Mucosa of descending colon (tissue), 3 donors: ENCODE results near the gene C6orf47. TPM values are rescaled to one million over a fixed set of nuclear protein-coding genes. Genes with fewer than 3 reads are reported as not detected.

Experiments used
- ATAC-seq: fragments of 200-7000 bp; cut with Tn5 transposase; one replicate; pipeline ENCODE4 v1.9.1; 2020; ENCODE audit warnings: mild to moderate bottlenecking, moderate library complexity
- DNase-seq, 3 donors: peaks; one replicate each; pipeline ENCODE4 v3.0.0-alpha.2; 2020
- H3K36me3 ChIP-seq: fragments of 200-600 bp; one replicate; pipeline ENCODE4 v1.8.0; 2021; ENCODE audit warnings: low read depth, mild to moderate bottlenecking
- H3K4me1 ChIP-seq: fragments of 200-600 bp; one replicate; pipeline ENCODE4 v1.8.0; 2021; ENCODE audit warnings: low read depth, mild to moderate bottlenecking
- H3K4me3 ChIP-seq: fragments of 200-600 bp; one replicate; pipeline ENCODE4 v1.8.0; 2021; ENCODE audit warnings: mild to moderate bottlenecking
- H3K9me3 ChIP-seq: fragments of 200-600 bp; one replicate; pipeline ENCODE4 v1.8.0; 2021; ENCODE audit warnings: mild to moderate bottlenecking
- CTCF ChIP-seq: fragments of 200-600 bp; IDR thresholded peaks from one replicate; pipeline ENCODE4 v1.8.0; 2022; ENCODE audit warnings: antibody characterized with exemption, mild to moderate bottlenecking
- intact Hi-C, 2 donors: fragments of 100-400 bp; cut with DNase I in 1 of 2; cut with micrococcal nuclease in 1 of 2; formaldehyde crosslinking; loops; one replicate each; pipeline versions ENCODE4 v1.11.0 to v1.11.1; 2022; cut with DNase I, micrococcal nuclease
- total RNA-seq, 3 donors: library from RNA; stranded (reverse); fragmentation: NEBNext Ultra II Directional in 2 of 3; extraction: Animal tissue kit (Norgen Biotek cat#: 25700) in 2 of 3; gene quantifications; one replicate each; pipeline versions ENCODE4 v1.2.1 to v1.2.4, GENCODE V29; 2021 to 2023
- donor health status: DM: no; HTN: no; CAD: no; lungs with moderate emphysema.
- donor health status: DM: no; HTN: no; CAD: no.
- donor health status: DM: no; HTN: yes; CAD: no.

C6orf47 gene
- total RNA-seq, 3 donors from 2014 or later: 28.5 to 33.0 (median 32.3) TPM

GRCh38 chr6:31693535-31693934, 33.0 kb upstream of the C6orf47 start:
- TF ChIP-seq CTCF: no peak
- Histone ChIP-seq H3K4me1 (no peaks in the 10 kb centered on the region), H3K36me3 (peaks cover 5% of the 10 kb centered on the region), H3K4me3 (no peak overlapping the region), H3K9me3 (no peaks in the 10 kb centered on the region)
- intact Hi-C loops: no loop called here
- DNase-seq (no peak), ATAC-seq (no peak)

- Histone ChIP-seq H3K4me1 (no peaks in the 10 kb centered on the region), H3K36me3 (peaks cover 6% of the 10 kb centered on the region), H3K4me3 (no peak overlapping the region), H3K9me3 (no peaks in the 10 kb centered on the region)
- ATAC-seq (no peak), DNase-seq (no peak)
- no peak for TF ChIP-seq CTCF
- intact Hi-C loops: no loop called here
Observed at GRCh38 chr6:31692886-31693285, 32.3 kb upstream of the C6orf47 start.

- DNase-seq (no peak), ATAC-seq (no peak)
- no peak overlapping the region for H3K4me3 ChIP-seq
- TF ChIP-seq CTCF: no peak
- no peaks in the 10 kb centered on the region for H3K9me3 ChIP-seq
- no peaks in the 10 kb centered on the region for H3K4me1 ChIP-seq
- H3K36me3 ChIP-seq: peaks cover 7% of the 10 kb centered on the region
- intact Hi-C loops: no loop called here
Observed at GRCh38 chr6:31692353-31692752, 31.8 kb upstream of the C6orf47 start.

- Histone ChIP-seq H3K36me3 (peaks cover 11% of the 10 kb centered on the region), H3K4me3 (no peak overlapping the region), H3K9me3 (no peaks in the 10 kb centered on the region), H3K4me1 (no peaks in the 10 kb centered on the region)
- DNase-seq (no peak), ATAC-seq (no peak)
- no peak for TF ChIP-seq CTCF
- intact Hi-C loops: no loop called here
Observed at GRCh38 chr6:31691564-31692108, 31.1 kb upstream of the C6orf47 start.

GRCh38 chr6:31691078-31691463, 30.5 kb upstream of the C6orf47 start:
- no peak for DNase-seq
- TF ChIP-seq CTCF: no peak
- ATAC-seq: no peak
- Histone ChIP-seq H3K4me3 (no peak overlapping the region), H3K4me1 (no peaks in the 10 kb centered on the region), H3K9me3 (no peaks in the 10 kb centered on the region), H3K36me3 (peaks cover 13% of the 10 kb centered on the region)
- intact Hi-C loops: no loop called here
